IMR-90 (cell line): ENCODE results near the gene OAF. TPM values are rescaled to one million over a fixed set of nuclear protein-coding genes. Genes with fewer than 3 reads are reported as not detected.

Source experiments
- ATAC-seq: fragments of 200-7000 bp; cut with Tn5 transposase; 2 replicates; pipeline ENCODE4 v1.9.1; 2020; ENCODE audit warnings: low read depth, mild to moderate bottlenecking, moderate library complexity
- BruUV-seq: library from RNA; stranded (reverse); fragments of 400-500 nt; replicated peaks from 2 replicates; lab custom pipeline; 2021; lab: Mats Ljungman, UMichigan
- CTCF ChIA-PET: fragments of 300-600 bp; formaldehyde crosslinking; extraction: SDS; loops from one replicate; lab custom pipeline; 2021; ENCODE audit warnings: antibody characterized with exemption; lab: Yijun Ruan, JAX
- POLR2A ChIA-PET: fragments of 300-600 bp; sonication (Branson Sonifier 250); formaldehyde crosslinking; loops from one replicate; lab custom pipeline; 2022; ENCODE audit warnings: antibody characterized with exemption; ENCODE audit not compliant: unreplicated experiment; lab: Charles Lee
- DNase-seq: peaks from one replicate; pipeline ENCODE4 v3.0.0; 2013
- H2AFZ ChIP-seq: replicated peaks from 2 replicates; pipeline ENCODE3; 2013; ENCODE audit warnings: low read length, mild to moderate bottlenecking; ENCODE audit not compliant: poor library complexity
- H2AK5ac ChIP-seq: 2 replicates; pipeline ENCODE4 v1.6.1; 2013; ENCODE audit warnings: low read depth, low read length, inconsistent platforms
- H2AK9ac ChIP-seq: replicated peaks from 2 replicates; pipeline ENCODE3; 2013; ENCODE audit warnings: mild to moderate bottlenecking, low read depth, low read length, moderate library complexity; ENCODE audit not compliant: poor library complexity
- H2BK120ac ChIP-seq: 2 replicates; pipeline ENCODE4 v1.6.1; 2013; ENCODE audit warnings: low read depth, low read length, inconsistent platforms
- H2BK15ac ChIP-seq: 3 replicates; pipeline ENCODE4 v1.6.1; 2013; ENCODE audit warnings: low read depth, low read length, inconsistent platforms
- H2BK20ac ChIP-seq: 2 replicates; pipeline ENCODE4 v1.6.1; 2013; ENCODE audit warnings: low read depth, mild to moderate bottlenecking, inconsistent platforms, low read length, moderate library complexity
- H2BK5ac ChIP-seq: 2 replicates; pipeline ENCODE4 v1.6.1; 2013; ENCODE audit warnings: mild to moderate bottlenecking, low read depth, low read length, inconsistent platforms; ENCODE audit not compliant: poor library complexity, severe bottlenecking
- H3K14ac ChIP-seq: replicated peaks from 2 replicates; pipeline ENCODE4 v1.6.1; 2013; ENCODE audit warnings: low read depth, low read length, inconsistent platforms
- H3K18ac ChIP-seq: 2 replicates; pipeline ENCODE4 v1.6.1; 2013; ENCODE audit warnings: low read depth, low read length, control low read depth
- H3K23ac ChIP-seq: 2 replicates; pipeline ENCODE4 v1.6.1; 2013; ENCODE audit warnings: low read depth, low read length, inconsistent platforms
- H3K27ac ChIP-seq: 2 replicates; pipeline ENCODE4 v1.5.1; 2013; ENCODE audit warnings: mild to moderate bottlenecking, control low read depth, low read length; ENCODE audit not compliant: insufficient read depth
- H3K27me3 ChIP-seq: 2 replicates; pipeline ENCODE4 v1.6.1; 2013; ENCODE audit warnings: low read length; ENCODE audit not compliant: control insufficient read depth, insufficient read depth
- H3K36me3 ChIP-seq: 2 replicates; pipeline ENCODE4 v1.6.1; 2013; ENCODE audit warnings: low read length, mixed read lengths; ENCODE audit not compliant: control insufficient read depth, insufficient read depth
- H3K4ac ChIP-seq: 2 replicates; pipeline ENCODE4 v1.6.1; 2013; ENCODE audit warnings: low read depth, low read length, inconsistent platforms
- H3K4me1 ChIP-seq: 2 replicates; pipeline ENCODE4 v1.6.1; 2013; ENCODE audit warnings: low read length, mixed read lengths; ENCODE audit not compliant: control insufficient read depth, insufficient read depth
- H3K4me2 ChIP-seq: 2 replicates; pipeline ENCODE4 v1.6.1; 2013; ENCODE audit warnings: low read depth, mild to moderate bottlenecking, control low read depth, low read length, moderate library complexity
- H3K4me3 ChIP-seq: 2 replicates; pipeline ENCODE4 v1.5.1; 2013; ENCODE audit warnings: low read depth, mild to moderate bottlenecking, control low read depth, low read length, moderate library complexity; ENCODE audit not compliant: insufficient read depth
- H3K56ac ChIP-seq: 2 replicates; pipeline ENCODE4 v1.6.1; 2013; ENCODE audit warnings: low read length, inconsistent platforms; ENCODE audit not compliant: insufficient read depth; ENCODE audit errors: extremely low read depth
- H3K79me1 ChIP-seq, 2 experiments: 2 replicates each; pipeline ENCODE4 v1.6.1; 2013; ENCODE audit warnings: low read length in 2 of 2, inconsistent platforms in 1 of 2, low read depth in 1 of 2
- H3K9ac ChIP-seq: 2 replicates; pipeline ENCODE4 v1.6.1; 2013; ENCODE audit warnings: low read depth, low read length, control low read depth
- H3K9me1 ChIP-seq: 2 replicates; pipeline ENCODE4 v1.6.1; 2013; ENCODE audit warnings: low read length, inconsistent platforms; ENCODE audit not compliant: insufficient read depth
- H3K9me3 ChIP-seq: 2 replicates; pipeline ENCODE4 v1.6.1; 2013; ENCODE audit warnings: low read length; ENCODE audit not compliant: control insufficient read depth, insufficient read depth
- H4K20me1 ChIP-seq: 2 replicates; pipeline ENCODE4 v1.6.1; 2013; ENCODE audit warnings: low read length, inconsistent platforms; ENCODE audit not compliant: insufficient read depth
- H4K5ac ChIP-seq: 2 replicates; pipeline ENCODE4 v1.6.1; 2013; ENCODE audit warnings: mild to moderate bottlenecking, low read depth, low read length, control low read depth
- H4K8ac ChIP-seq, 2 experiments: 2 replicates each; pipeline ENCODE4 v1.6.1; 2013; ENCODE audit warnings: low read depth in 2 of 2, low read length in 2 of 2, control low read depth in 1 of 2, inconsistent platforms in 1 of 2
- H4K91ac ChIP-seq: 2 replicates; pipeline ENCODE4 v1.6.1; 2013; ENCODE audit warnings: low read depth, low read length, inconsistent platforms; ENCODE audit not compliant: insufficient read depth
- BHLHE40 ChIP-seq: fragments of 150-350 bp; IDR thresholded peaks from 2 replicates; pipeline ENCODE4 v1.6.1; 2016; ENCODE audit warnings: mild to moderate bottlenecking, low read depth, low read length
- CEBPB ChIP-seq: IDR thresholded peaks from 2 replicates; pipeline ENCODE4 v1.6.1; 2012; ENCODE audit warnings: low read depth, low read length, improper control_type of control experiment
- CHD1 ChIP-seq: IDR thresholded peaks from 2 replicates; pipeline ENCODE4 v1.6.1; 2012; ENCODE audit warnings: low read depth, low read length, improper control_type of control experiment
- ELK1 ChIP-seq: fragments of 150-350 bp; IDR thresholded peaks from 2 replicates; pipeline ENCODE4 v1.6.1; 2016; ENCODE audit warnings: low read depth, mild to moderate bottlenecking, low read length, moderate library complexity, borderline replicate concordance
- FOS ChIP-seq: fragments of 150-350 bp; IDR thresholded peaks from 2 replicates; pipeline ENCODE4 v1.6.1; 2016; ENCODE audit warnings: low read depth, low read length
- MAFK ChIP-seq: IDR thresholded peaks from 2 replicates; pipeline ENCODE4 v1.6.1; 2012; ENCODE audit warnings: low read depth, low read length, improper control_type of control experiment
- MAZ ChIP-seq: IDR thresholded peaks from 2 replicates; pipeline ENCODE4 v1.6.1; 2012; ENCODE audit warnings: low read depth, mild to moderate bottlenecking, low read length, improper control_type of control experiment, moderate library complexity, borderline replicate concordance
- MXI1 ChIP-seq: IDR thresholded peaks from 2 replicates; pipeline ENCODE4 v1.6.1; 2012; ENCODE audit warnings: low read depth, mild to moderate bottlenecking, low read length, moderate library complexity, borderline replicate concordance
- NFE2L2 ChIP-seq: fragments of 150-350 bp; IDR thresholded peaks from 2 replicates; pipeline ENCODE4 v1.6.1; 2016; ENCODE audit warnings: low read depth, mild to moderate bottlenecking, low read length
- POLR2A ChIP-seq: IDR thresholded peaks from 2 replicates; pipeline ENCODE4 v1.6.1; 2012; ENCODE audit warnings: mild to moderate bottlenecking, low read depth, low read length
- RAD21 ChIP-seq: IDR thresholded peaks from 2 replicates; pipeline ENCODE4 v1.6.1; 2012; ENCODE audit warnings: low read length, improper control_type of control experiment
- RCOR1 ChIP-seq: IDR thresholded peaks from 2 replicates; pipeline ENCODE4 v1.6.1; 2012; ENCODE audit warnings: mild to moderate bottlenecking, low read length, improper control_type of control experiment; ENCODE audit not compliant: insufficient replicate concordance
- RFX5 ChIP-seq: IDR thresholded peaks from 2 replicates; pipeline ENCODE4 v1.8.0; 2012; ENCODE audit warnings: low read depth, mild to moderate bottlenecking, low read length, moderate library complexity
- SMC3 ChIP-seq: fragments of 150-350 bp; IDR thresholded peaks from 2 replicates; pipeline ENCODE4 v1.6.1; 2016; ENCODE audit warnings: low read depth, mild to moderate bottlenecking, antibody characterized with exemption, low read length, moderate library complexity
- WGBS, 2 experiments: methylation state at CpG; one replicate each; pipeline versions ENCODE4 v1.1.5 to v1.1.7; 2013; ENCODE audit warnings: missing lambda C conversion rate in 2 of 2; ENCODE audit not compliant: insufficient read length in 1 of 2; ENCODE audit errors: extremely low coverage in 2 of 2; 5-methylcytosine and 5-hydroxymethylcytosine counted together
- dilution Hi-C: fragments of 300-500 bp; cut with HindIII; formaldehyde crosslinking; loops from one replicate; pipeline ENCODE4 v1.14.3; 2018; ENCODE audit warnings: low sequenced_read_pairs; ENCODE audit not compliant: unreplicated experiment
- in situ Hi-C: fragments of 300-500 bp; cut with MboI; formaldehyde crosslinking; loops from 3 replicates; pipeline ENCODE4 v1.14.3; 2019; ENCODE audit warnings: low sequenced_read_pairs, inconsistent platforms, mixed read lengths
- intact Hi-C: fragments of 100-400 bp; cut with micrococcal nuclease; formaldehyde crosslinking; loops from 2 replicates; pipeline ENCODE4 v1.10.0; 2022
- polyA plus RNA-seq, 3 experiments: library from polyadenylated mRNA; depleted of rRNA; stranded (reverse); fragments of >200 nt; gene quantifications; 2 replicates each; pipeline ENCODE4 v1.2.3, GENCODE V29; 2012; ENCODE audit warnings: low replicate concordance in 1 of 3
- total RNA-seq: library from RNA; depleted of rRNA; stranded (reverse); fragments of >200 nt; gene quantifications from 2 replicates; pipeline ENCODE4 v1.2.3, GENCODE V29; 2012
- TF ChIP-seq, protein P1 (sequence below): conservative IDR thresholded peaks from 2 replicates; pipeline ENCODE4 v1.5.1; 2012; ENCODE audit warnings: mild to moderate bottlenecking, low read depth, low read length, improper control_type of control experiment

Gene OAF
- total and polyA plus RNA-seq, 2 of the 4 experiments (the other 2 are of a cell fraction): 9.9 to 42.0 TPM

DNA sequence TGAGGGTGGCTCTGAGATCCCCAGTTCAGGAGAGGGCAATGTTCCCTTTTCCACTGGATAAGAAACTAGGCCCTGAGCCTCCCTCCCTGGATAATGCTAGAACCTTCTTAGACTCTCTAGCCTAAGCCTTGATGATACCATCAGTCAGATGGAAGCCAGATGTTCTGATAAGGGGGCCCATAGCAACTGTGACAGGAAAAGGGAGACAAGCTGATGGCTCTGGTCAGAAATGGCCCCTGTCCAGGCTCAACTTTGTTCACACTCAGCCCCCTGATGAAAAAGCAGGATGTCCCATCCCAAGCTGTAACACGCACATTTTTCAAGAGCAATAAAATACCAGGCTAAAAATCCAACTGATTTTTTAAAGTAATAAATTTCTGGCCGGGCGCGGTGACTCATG lies 7.2 kb upstream of the OAF start:
- DNase-seq (no peak), ATAC-seq (no peak)
- H2BK120ac ChIP-seq: no peak overlapping the region
- no CpG with 5 or more reads among the region's 4 CpGs for WGBS, 2 experiments
- no peaks in the 10 kb centered on the region for H4K20me1 ChIP-seq
- no peak overlapping the region for H3K27ac ChIP-seq
- no peak overlapping the region for H3K4ac ChIP-seq
- H2AK9ac ChIP-seq: no peak overlapping the region
- H4K8ac ChIP-seq: no peak overlapping the region
- TF ChIP-seq SMC3: no peak
- no peak for TF ChIP-seq NFE2L2
- TF ChIP-seq FOS: no peak
- TF ChIP-seq CHD1: no peak
- TF ChIP-seq RAD21: no peak
- TF ChIP-seq BHLHE40: no peak
- TF ChIP-seq RFX5: no peak
- TF ChIP-seq POLR2A: no peak
- no peak for TF ChIP-seq ELK1
- TF ChIP-seq CEBPB: no peak
- TF ChIP-seq MAZ: no peak
- TF ChIP-seq MXI1: no peak
- TF ChIP-seq, protein P1, sequence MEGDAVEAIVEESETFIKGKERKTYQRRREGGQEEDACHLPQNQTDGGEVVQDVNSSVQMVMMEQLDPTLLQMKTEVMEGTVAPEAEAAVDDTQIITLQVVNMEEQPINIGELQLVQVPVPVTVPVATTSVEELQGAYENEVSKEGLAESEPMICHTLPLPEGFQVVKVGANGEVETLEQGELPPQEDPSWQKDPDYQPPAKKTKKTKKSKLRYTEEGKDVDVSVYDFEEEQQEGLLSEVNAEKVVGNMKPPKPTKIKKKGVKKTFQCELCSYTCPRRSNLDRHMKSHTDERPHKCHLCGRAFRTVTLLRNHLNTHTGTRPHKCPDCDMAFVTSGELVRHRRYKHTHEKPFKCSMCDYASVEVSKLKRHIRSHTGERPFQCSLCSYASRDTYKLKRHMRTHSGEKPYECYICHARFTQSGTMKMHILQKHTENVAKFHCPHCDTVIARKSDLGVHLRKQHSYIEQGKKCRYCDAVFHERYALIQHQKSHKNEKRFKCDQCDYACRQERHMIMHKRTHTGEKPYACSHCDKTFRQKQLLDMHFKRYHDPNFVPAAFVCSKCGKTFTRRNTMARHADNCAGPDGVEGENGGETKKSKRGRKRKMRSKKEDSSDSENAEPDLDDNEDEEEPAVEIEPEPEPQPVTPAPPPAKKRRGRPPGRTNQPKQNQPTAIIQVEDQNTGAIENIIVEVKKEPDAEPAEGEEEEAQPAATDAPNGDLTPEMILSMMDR: no peak
- TF ChIP-seq RCOR1: no peak
- no peak for TF ChIP-seq MAFK
- H2AFZ ChIP-seq: no peak overlapping the region
- ChIA-PET POLR2A (no interaction called here), CTCF (no interaction called here)
- no peaks in the 10 kb centered on the region for H3K79me1 ChIP-seq
- dilution Hi-C loops: no loop called here
- H3K23ac ChIP-seq: no peak overlapping the region
- H2BK20ac ChIP-seq: no peak overlapping the region
- BruUV-seq: no TSS peak
- peaks cover 3% of the 10 kb centered on the region; the same call in 1 of the 2 replicates for H3K9me1 ChIP-seq
- H3K4me1 ChIP-seq: peaks cover 4% of the 10 kb centered on the region
- H2AK5ac ChIP-seq: no peak overlapping the region
- in situ Hi-C loops: no loop called here
- peaks cover 15% of the 10 kb centered on the region for H3K27me3 ChIP-seq
- H4K5ac ChIP-seq: no peak overlapping the region
- H2BK15ac ChIP-seq: no peak overlapping the region
- no peaks in the 10 kb centered on the region for H3K9me3 ChIP-seq
- H3K18ac ChIP-seq: no peak overlapping the region
- H3K4me3 ChIP-seq: no peak overlapping the region
- H4K91ac ChIP-seq: no peak overlapping the region
- no peaks in the 10 kb centered on the region for H3K36me3 ChIP-seq
- H3K9ac ChIP-seq: no peak overlapping the region
- no peak overlapping the region for H3K14ac ChIP-seq
- no peak overlapping the region for H3K4me2 ChIP-seq
- H3K56ac ChIP-seq: no peak overlapping the region
- no peak overlapping the region for H2BK5ac ChIP-seq
- intact Hi-C loops: no loop called here
